ENCODE results near the gene GPR21. TPM values are rescaled to one million over a fixed set of nuclear protein-coding genes. Genes with fewer than 3 reads are reported as not detected.

The GPR21 gene
- total RNA-seq, 4 donors from 2014 or later: 0.88 to 4.2 (median 2.2) TPM

DNA sequence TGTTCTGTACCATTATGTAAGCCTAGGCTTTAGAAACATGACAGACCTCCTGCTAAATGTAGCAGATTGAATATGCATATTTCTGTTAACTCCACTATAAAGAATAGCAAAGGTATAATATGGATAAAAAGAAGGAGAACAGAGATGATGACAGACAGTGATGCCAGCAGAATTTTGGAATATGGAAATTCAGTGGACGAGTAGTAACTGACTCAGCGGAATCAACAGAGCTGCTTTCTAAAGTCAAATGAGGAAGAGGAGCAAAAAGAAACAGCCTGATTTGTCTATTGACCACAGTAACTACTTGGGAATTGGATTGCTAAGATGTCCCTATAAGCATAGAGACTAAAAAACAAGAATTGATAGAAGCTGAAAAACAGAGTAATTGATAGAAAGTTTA, 8.0 kb downstream of the GPR21 start:
- TF ChIP-seq, protein P1, sequence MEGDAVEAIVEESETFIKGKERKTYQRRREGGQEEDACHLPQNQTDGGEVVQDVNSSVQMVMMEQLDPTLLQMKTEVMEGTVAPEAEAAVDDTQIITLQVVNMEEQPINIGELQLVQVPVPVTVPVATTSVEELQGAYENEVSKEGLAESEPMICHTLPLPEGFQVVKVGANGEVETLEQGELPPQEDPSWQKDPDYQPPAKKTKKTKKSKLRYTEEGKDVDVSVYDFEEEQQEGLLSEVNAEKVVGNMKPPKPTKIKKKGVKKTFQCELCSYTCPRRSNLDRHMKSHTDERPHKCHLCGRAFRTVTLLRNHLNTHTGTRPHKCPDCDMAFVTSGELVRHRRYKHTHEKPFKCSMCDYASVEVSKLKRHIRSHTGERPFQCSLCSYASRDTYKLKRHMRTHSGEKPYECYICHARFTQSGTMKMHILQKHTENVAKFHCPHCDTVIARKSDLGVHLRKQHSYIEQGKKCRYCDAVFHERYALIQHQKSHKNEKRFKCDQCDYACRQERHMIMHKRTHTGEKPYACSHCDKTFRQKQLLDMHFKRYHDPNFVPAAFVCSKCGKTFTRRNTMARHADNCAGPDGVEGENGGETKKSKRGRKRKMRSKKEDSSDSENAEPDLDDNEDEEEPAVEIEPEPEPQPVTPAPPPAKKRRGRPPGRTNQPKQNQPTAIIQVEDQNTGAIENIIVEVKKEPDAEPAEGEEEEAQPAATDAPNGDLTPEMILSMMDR (IDR thresholded peaks at IDR 0.05; ENCODE audit: low read depth): no peak

DNA sequence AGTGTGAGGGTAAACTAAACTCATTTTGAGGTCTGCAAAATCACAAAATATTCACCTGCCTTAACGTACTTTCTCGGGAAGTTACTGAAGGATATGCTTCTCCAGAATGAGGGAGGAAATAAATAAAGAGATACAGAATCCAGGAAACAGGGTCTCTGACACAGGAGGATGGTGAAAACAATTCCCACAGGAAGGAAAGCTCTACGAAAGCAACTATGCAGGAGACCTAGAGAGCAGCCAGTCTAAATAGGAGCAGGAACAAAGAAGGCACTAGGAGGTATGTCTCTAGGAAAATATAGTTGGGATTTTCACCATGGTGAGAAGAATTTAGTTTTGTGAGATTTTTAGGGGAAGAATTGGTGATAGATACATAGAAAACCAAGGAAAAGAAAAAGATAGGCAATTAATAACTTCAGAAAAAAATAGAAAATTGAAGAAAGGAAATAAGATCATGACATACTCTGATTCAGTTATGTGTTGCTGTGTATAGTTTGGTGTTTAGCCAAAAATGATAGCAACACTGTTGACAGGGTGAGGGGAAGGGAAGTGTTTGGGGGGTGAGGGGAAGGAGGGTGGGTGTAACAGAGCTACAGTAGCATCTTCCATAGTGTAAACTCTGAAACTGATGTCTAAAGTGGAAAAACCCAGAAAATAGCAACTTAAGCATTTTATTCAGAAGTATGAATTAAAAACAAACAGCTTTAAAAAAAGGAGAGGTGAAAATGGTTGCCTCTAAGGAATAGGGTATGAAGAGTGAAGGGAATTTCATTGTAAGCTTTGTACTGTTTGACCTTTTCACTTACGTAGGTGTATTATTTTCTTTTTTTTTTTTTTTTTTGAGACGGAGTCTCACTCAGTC, 9.8 kb downstream of the GPR21 start:
- TF ChIP-seq, protein P1 (IDR thresholded peaks at IDR 0.05; ENCODE audit: low read depth): no peak

DNA sequence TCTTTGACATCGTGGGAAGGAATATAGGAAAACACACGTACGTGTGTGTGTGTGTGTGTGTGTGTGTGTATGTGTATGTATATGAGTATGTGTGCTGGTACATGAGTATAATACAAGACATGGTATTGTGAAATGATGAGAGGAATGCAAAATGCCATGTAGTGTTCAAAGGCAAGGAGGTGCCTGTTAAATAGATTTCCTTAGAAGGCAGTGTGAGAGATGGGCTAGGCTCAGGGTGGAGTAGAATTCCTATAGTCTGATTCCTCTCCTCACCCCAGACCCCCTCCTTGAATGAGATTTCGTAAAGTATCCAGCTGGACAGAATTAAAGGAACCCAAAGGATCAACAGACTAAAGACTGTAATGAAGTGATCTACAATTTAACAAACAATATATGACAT, 11.1 kb downstream of the GPR21 start:
- TF ChIP-seq, protein P1 (IDR thresholded peaks at IDR 0.05; ENCODE audit: low read depth): no peak

DNA sequence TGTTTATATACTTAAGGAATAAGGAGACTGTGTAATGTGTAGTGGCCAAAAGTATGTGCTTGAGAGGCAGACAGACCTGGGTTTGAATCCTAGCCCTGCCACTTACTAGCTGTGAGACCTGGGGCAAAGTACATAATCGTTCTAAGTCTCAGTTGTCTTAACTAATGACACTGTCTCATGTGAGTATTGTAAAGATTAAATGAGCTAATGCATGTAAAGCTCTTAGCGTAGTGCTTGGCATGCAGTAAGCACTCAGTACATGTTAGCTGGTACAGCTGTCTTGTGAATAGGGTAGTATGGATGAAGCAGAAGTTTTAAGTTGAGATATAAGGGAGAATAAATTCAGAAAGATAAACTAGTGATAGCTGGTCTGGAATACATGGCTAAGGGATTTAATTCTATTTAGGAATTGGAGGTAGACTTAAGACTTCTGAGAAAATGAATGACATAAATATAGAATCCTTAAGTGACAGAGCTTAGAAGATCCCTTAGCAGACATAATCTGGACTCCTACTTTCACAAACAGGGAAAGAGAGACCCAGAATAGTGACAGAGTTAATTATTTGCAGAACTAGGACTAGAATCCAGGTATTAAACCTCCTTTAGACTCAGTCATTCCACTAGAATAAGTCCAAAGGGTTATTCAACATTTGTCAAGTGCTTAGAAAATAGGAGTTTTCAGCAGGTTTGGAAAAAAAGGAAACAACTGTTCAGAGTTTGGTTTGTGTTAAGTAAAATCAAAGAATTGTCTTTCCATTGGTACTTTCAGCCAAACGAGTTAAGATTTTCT, 13.1 kb downstream of the GPR21 start:
- TF ChIP-seq, protein P1 (IDR thresholded peaks at IDR 0.05; ENCODE audit: low read depth): no peak

DNA sequence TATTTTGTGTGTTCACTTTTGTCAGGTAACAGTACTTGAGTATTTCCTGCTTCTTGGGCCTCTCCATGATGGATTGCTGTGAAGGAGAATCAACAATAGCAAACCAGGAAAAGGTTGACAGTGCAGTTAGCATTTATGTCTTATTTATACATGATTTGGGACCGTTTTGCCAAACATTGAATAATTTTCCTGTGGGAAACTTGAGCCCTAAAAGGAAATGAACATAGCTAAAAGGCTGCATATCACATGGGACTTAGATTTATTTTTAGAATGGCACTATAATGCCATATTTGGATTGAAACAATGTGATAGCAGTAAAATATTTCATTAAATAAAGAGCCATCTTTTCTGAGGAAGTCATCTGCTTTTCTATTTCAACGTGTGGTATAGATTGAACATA, 15.3 kb downstream of the GPR21 start:
- TF ChIP-seq, protein P1 (IDR thresholded peaks at IDR 0.05; ENCODE audit: low read depth): no peak

DNA sequence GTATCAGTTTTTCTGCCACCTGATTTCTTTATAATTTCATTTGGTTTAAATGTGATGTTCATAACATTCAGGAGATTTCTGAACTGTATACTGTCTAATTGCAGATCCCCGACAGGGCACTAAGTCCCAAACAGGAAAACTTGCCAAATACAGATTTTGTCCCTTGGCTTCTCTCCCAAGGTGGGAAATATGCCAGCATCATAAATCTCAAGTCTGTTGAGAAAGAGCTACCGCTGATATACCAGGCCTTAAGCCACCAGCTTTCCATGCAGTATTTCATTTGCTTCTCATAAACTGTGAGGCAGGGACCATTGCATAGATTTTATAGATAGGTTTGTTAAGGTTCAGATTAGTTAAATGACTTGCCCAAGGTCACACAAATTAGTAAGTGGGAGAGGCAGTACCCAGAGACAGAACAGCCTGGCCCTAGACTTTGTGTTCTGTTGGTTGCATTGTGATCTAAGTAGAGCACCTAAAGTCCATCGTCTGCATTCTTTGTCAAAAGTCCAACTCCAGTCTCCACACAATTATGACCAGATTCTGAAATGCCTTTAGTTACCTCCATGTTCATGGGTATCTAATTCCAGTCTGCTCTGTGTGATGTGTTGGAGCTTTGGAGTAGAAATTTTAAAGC, 16.2 kb downstream of the GPR21 start:
- TF ChIP-seq, protein P1 (IDR thresholded peaks at IDR 0.05; ENCODE audit: low read depth): no peak

DNA sequence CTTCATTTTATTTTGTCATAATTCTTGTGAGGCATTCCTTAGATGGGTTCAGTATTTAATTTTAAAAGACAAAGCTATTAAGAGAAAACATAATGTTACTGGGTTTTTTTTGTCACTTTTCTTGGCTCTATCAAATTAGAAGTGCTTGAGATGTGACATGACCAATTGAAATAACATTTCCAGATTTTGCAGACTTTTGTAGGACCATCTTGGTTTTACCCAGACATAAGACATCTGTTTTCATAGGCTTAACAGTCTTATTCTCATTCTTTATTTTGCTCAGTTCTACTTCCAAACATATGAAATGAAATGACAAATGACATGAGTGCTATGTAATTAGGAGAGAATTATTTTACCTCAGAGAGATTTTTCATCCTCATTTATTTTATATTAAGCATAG, 19.6 kb downstream of the GPR21 start:
- TF ChIP-seq, protein P1 (IDR thresholded peaks at IDR 0.05; ENCODE audit: low read depth): no peak
